ENCODE measurements around the gene PRR3. TPM values are rescaled to one million over a fixed set of nuclear protein-coding genes. Genes with fewer than 3 reads are reported as not detected.

Gene PRR3
- total RNA-seq, 1 donor from 2014 or later, result 8.0 TPM

DNA sequence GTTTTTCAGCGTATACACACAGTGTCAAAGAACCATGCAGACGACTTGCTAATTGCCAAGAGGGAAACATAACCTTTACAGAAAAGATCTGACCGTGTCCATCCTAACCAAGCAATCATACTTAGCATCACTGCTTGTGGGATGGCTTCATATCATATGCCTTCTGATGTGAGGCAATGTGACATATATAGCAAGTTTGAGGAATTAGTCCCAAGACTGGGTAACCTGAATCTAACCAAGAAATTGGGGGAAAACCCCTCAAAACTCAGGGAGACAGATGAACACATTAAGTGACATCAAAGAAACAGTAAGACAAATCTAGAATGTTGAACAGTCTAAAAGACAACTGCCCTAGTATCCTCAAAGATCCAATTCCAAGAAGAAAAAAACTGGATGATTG lies 19.2 kb upstream of the PRR3 start:
- no peak for DNase-seq (ENCODE audit: low spot score)

DNA sequence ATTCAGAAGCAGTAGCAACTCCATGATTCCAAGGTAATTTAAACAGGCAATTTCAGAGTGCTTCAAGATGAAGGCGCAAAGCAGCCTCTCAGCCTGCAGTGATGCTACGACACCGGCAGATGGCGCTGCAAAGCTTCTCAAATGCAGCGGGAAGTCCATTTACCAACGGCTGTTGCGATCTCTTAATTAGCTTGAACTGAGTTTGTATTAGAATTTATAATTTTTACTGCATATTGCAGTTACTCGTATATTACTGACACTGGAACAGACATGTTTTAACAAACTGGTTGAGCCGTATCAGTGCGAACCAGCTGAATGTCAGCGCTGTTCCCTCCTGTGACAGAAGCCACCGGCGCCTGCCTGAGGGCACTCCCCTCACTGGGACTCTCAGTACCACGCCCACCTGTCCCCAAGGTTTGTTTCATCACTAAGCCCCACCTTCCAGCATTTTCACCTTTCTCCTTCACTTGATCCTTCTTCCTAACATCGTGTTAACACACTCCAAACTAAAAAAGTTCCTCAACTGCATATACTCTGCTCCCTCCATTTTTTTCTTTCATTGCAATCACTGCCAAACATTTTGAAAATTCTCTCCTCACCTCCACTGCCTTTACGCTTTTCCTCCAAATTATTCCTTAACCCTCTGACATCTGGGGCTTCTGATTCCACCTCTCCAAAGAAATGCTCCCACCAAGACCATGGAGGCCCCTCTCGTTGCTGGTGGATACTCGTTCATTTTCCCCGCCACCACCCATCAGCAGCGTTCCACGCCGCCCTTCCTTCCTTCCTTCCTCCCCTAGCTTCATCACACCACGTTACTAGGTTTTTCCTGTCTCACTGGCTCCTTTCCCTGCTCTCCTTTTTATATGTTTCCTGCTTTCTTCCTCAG lies 15.3 kb upstream of the PRR3 start:
- DNase-seq (ENCODE audit: low spot score), result peak; percentile 77

DNA sequence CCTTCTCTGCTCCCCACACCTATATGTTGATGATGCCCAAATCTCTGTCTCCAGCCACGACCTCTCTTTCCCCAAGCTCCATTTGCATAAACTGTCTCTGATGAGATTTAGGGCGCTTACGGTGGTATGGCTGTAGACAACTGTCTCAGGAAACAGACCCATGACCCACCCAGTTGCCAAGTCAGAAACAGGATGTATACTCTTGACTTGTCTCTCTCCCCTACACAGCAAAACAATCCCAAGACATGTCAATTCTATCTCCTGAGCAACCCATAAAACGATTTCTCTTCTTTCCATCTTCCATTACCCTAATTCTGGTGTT lies 14.7 kb upstream of the PRR3 start:
- no peak for DNase-seq (ENCODE audit: low spot score)

DNA sequence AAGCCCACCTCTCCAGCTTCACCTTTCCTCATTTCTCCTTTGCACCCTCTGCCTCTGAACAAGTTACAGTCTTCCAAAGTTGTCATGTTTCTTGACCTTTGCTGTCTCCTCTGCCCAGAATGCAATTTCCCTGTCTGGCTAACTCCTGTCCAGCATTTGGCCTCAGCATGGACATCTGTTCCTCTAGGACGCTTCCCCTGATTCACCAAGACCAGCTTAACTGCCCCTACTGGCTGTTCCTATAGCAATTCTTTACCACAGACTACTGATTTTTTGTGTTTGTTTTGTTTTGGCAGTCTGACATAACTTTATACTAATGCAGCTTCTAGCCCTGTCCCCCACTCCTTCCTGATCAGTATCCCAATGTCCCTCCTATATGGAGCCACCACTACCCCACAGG lies 14.2 kb upstream of the PRR3 start:
- DNase-seq (ENCODE audit: low spot score), result no peak

DNA sequence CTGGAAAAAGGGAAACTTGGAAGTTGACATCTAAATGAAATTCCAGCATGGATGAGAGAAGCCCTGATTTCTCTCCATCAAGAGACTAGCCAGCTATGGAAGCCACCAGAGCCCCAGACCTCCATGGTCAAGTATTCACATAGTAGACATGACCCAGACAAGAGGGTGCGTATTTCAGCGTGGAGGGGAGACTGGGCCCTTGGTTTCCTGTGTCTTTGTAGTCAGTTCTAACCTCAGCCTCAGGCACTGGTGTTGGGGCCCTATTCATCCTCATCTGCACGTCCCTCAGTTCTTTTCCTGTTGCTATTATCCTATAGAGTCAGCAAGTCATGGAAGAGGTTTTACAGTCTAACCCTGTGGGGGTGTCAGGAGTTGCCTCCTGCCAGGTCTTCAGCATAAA lies 13.3 kb upstream of the PRR3 start:
- DNase-seq (ENCODE audit: low spot score), result no peak

DNA sequence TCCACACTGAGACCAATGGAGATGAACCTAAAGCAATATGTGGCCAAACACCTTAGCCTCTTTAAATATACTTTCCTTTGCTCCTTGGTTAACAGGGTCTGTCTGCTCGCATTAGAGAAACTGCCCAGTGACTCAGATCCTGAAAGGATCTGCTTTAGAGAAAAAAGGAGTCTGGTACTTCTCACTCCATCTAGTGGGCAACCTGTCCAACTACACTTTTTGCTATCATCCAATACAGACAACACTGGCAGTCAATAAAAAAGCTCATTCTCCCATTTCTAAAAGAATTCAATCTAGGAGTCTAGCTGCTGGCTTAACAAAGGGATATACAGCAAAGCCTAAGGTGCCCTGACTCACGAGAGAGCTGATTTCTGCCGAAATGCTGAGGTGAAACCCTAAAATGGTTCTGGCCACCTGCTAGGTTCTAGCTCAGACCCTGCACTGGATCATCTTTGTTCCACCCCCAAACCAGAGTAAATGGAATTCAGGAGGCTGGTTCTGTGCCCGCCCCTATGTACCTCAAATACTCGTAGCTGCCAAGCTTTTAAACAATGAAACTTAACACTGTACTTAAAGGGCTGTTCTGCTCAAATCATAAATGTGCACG lies 12.3 kb upstream of the PRR3 start:
- DNase-seq (ENCODE audit: low spot score), result no peak

DNA sequence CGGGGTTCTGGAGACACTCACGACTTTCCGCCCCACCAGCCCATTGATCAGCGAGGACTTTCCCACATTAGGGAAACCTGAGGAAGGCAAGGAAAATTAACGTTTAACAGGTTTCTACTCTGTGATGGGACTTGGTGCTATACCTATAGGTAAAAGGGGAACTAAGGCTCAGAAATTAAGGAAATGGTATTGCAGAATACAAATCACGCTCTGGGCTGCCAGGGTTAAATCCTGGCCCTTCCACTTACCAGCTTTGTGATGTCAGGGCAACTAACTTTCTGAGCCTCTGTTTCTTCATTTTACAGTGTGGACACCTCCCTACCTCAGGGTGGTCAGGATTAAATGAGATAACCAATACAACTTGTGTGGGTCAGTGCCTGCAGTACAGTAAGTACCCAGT lies 9.6 kb upstream of the PRR3 start:
- no peak for DNase-seq (ENCODE audit: low spot score)

DNA sequence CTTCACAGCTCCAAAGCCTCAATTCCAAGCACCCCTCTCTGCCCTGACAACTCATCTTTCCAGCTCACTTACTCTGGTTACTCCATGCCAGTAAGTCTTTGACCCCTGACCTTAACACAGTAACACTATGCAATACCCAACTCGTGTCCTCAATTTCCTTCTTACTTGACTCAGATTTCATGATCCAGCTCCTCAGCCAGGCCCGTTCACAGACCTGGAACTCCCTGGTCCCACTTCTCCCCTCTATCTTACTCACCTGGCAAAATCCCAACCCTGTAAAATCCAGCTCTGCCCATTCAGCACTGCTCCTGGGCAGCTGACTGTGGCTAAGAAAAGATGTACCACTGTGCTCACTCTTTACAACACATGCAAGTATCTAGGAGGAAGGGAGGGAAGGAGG lies 8.7 kb upstream of the PRR3 start:
- no peak for DNase-seq (ENCODE audit: low spot score)

DNA sequence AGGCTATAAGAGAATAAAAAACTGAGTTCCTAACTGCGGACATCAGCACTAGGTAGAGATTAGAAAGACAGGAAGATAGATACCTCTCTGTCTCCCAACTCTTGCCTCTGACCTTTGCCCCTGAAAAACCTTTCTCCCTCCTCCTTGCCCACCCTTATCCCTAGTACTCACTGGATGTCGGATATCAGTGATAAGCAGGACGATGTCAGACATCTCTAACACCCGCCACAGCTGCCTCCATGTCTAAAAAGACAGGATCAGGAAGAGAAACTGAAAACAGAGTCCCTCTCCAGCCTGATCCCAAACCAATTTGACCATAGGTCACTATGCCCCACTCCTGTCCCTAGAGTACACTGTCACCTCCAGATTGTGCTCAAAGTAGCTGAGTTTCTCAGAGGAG lies 2.7 kb upstream of the PRR3 start:
- no peak for DNase-seq (ENCODE audit: low spot score)

DNA sequence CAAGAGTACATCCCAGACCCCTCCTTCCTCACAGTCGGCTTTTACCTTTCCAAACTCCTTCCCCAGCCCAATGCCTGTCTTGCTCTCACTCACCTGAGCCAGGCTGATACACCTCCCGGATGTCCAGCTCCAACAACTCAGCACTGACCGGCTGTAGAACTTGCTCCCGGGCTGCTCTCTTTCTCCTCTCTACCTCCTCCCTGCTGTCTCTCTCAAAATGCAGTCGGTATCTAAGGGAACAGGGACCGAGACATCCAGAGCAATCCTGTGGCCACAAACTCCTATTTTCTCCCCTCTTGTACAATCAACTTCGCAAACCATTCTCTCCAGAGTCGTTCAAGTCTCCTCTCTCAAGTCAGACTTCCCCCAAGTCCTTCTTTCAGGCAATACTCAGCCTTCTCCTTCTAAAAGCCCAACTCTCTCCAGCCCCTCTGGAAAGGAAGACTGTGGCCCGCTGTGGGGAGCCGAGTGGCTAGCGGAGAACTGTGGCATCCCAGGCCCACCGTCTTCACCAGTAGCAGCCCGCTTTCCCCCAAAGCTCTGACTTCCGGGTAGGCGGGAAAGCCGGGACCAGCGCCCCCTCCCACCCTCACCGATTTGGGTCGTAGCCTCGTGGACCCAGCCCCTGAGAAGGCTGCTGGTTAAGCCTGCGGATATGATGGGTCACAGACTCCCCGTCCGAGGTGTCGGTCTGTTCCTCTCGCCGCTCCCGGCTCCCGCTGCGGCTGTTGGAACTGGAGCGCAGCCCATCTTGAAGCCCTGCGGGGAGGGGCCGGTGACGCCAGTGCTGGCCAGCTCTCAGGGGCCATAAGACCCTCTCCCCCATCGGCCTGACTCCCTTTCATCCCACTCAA lies 1.9 kb upstream of the PRR3 start:
- peak; percentile 33 for DNase-seq (ENCODE audit: low spot score)

DNA sequence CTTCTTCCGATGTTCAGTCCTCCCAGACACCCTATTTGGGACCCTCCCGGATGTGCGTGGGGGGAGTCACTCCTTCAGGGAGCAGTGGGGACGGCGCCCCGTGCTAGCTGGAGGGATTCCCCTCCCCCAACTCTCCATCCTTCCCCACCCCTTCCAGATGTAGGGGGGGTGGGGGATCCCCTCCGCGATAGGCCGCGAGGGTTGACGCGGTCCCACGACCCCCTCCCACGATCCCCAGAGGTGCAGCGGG lies 1.4 kb upstream of the PRR3 start:
- no peak for DNase-seq (ENCODE audit: low spot score)

DNA sequence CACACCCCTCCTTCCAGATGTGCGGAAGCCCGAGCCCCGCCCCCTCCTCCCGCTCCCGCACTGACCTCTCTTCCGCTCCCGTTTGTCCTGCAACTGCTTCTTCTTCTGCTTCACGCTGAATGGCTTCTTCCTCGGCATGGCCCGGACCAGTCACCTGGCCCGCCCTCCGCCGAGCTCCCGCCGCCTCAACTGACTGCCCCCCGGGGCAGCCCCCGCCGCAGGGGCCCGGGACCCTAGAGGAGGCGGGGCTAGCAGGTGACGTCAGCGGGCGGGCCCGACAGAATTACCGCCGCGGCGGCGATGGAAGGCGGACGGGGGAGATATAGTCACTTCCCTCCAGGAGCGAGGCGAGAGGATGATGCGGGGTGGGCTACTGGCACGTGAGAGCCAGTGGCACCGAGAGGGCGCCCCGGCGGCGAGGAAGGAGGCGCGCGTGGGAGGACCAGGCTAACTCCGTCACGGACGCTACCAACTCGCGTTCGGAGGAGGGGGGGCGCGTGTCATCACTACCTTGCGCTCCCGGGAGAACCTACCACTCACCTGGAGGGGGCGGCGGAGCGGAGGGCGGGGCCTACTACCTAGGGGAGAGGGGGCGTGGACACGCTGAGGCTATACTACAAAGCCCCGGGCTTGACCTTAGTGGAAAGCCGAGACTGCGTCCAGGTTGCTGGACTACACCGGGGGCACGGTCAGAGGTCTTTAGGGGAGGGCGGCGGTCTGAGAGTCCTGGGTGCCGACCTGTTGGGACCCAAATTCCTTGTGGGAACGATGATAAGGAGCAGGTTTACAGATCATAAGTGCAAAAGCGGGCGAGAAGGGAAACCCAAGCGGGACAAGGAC lies 809 bp upstream of the PRR3 start, which contains the start of gene GNL1:
GNL1 (minus strand) TSS at position 424 of the 840 bp plus-strand sequence; CDS start at position 138, 286 bp downstream.
- peak; percentile 96 for DNase-seq (ENCODE audit: low spot score)

DNA sequence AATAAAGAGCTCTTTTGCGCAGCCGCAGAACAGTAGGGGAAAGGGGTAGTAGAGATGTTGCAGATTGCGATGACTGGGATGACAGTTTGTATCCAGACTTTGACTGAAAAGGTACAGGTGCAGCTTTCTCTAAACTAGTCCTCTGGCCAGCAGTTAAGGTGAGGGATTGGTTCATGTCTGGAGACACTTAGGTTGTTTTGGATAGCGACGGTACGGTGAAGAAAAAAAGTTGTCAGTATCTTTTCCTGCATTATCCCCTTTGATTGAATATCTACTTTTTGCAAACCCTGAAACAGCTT lies 537 bp downstream of the PRR3 start:
- DNase-seq (ENCODE audit: low spot score), result no peak

DNA sequence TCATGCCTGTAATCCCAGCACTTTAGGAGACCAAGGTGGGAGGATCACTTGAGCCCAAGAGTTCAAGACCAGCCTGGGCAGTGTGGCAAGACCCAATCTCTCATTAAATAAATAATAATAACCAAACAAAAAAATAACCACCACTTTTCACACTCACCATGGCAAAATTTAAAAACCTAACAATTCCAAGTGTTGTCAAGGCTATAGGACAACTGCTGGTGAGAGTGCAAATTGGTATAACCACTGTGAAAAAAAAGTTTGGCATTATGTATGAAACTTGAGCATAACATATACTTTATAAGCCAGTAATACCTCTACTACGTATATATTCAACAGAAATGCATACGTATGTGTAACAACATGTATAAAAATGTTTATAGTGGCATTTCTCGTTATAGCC lies 3.8 kb downstream of the PRR3 start:
- no peak for DNase-seq (ENCODE audit: low spot score)

DNA sequence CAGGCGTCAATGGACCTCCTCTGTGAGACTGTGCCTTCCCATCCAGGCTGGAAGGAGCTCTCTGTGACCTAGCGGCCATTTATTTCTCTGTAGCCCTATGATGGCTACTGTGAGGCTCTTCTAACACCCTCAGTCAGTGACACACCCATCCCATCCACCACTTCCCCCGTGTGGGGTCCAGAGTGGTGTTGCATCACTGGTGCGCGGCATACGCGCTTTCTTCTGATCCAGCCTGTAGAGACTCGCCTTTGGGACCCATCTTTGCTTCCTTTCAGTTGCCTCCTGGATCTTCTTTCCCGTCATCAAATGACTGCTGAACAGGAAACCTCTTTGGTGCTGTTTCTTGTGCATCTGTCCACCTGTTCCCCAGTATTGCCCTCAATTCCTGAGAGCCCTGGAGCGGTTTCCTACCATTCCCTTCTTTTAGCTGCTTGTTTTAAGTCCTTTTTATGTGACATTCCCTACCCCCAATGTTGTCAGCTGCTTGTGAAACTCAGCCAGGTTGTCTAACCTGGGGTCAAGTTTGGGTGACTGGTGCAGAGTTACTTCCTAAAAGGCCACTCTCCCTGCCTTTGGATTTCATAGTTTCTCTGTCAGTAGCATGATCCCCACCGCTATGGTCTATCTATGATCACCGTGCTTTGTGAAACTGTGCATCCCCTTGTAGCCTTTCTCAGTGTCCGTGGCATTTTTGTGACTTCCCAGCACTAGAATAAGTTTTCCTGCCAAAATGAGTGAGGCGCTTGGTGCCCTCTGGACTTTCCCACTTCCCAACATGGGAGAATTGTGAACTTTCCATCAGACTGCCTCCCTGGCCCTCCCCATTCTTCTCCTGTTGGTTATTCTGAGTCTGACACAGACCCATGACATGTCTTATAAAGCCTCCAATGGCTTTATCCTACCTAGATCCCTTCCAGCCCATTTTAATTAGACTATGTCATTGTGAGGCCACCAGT lies 5.7 kb downstream of the PRR3 start:
- no peak for DNase-seq (ENCODE audit: low spot score)

DNA sequence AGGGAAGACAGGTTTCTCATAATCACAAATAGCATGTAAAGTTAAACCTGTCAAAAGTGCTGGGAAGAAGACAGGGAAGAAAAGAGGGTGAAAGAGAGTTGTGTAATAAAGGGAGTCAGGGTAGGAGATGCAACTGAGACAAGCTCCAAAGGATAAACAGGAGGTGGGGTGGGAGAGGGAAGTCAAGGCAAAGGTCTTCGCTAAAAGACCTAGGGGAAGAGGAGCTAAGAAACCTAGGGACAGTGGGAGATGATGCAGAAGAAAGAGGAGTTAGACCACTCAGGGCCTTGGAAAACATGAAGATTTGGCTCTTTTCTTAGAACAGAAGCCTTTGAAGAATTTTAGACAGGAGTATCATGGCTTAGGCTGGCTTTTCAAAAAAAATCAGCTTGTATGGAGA lies 7.0 kb downstream of the PRR3 start:
- DNase-seq (ENCODE audit: low spot score), result no peak

DNA sequence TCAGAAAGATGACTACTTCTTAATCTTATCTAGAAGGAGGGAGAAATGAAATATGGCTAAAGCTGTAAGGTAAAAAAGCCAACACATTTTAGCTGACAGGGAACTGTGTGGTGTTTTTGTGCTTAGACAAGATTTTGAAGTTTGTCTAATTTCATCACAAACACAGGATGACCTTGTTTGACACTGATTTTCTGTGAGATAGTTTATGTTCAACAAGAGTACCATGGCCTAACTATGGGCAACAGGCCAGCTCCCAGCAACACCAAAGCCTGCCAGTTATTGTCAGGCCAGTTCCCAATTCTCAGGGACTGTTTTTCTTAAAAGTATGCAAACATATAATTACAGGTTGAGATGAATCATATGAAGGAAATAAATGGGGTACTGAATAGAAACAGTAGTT lies 8.7 kb downstream of the PRR3 start:
- no peak for DNase-seq (ENCODE audit: low spot score)

DNA sequence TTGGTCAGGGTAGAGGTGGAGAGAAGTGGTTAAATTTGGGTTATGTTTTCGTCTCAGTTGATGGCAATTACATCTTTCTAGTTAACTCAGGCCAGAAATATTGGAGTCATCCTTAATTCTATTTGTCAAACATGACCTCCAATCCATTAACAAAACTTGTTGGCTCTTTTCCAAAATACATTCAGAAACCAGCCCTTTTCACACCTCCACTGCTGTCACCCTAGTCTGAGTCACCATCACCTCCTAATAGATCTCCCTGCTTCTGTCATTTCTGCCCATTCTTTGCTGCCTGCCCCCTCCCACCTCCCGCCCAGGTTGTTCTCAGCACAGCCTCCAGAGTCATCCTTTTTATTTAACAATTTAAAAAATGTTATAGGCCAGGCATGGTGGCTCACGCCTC lies 11.2 kb downstream of the PRR3 start:
- no peak for DNase-seq (ENCODE audit: low spot score)

DNA sequence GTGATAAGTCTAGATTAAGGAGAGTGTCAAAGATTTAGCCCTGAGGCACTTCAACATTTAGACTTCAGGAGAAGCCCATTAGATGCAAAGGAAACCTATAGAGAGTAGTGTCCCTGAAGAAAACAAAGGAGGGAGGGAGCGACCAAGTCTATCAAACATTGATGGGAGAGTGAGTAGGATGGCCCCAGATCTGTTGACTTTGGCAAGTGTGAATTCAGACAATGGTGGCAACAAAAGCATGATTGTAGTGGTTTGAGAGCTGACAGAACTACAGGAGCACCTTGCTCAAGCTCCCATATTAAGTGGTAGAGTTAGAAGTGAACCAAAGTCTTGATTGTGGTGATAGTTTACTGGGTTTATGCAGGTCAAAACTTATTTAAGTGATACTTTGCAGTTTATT lies 13.2 kb downstream of the PRR3 start:
- no peak for DNase-seq (ENCODE audit: low spot score)

DNA sequence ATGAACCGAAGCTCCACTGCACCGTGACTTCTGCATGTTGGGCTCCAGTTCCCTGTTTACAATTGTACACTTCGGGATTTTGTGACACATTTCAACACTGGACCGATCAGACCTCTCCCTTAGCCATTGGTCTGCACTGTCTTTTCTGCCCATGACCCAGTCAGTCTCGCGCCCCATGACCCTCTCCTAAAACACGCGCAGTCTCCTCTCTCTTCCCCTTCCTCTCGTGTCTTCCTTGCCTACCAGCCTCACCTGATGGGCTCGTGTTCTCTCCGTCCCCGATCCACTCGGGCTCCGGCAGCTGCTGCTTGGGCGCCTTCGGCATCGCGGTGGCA lies 13.6 kb downstream of the PRR3 start:
- no peak for DNase-seq (ENCODE audit: low spot score)

DNA sequence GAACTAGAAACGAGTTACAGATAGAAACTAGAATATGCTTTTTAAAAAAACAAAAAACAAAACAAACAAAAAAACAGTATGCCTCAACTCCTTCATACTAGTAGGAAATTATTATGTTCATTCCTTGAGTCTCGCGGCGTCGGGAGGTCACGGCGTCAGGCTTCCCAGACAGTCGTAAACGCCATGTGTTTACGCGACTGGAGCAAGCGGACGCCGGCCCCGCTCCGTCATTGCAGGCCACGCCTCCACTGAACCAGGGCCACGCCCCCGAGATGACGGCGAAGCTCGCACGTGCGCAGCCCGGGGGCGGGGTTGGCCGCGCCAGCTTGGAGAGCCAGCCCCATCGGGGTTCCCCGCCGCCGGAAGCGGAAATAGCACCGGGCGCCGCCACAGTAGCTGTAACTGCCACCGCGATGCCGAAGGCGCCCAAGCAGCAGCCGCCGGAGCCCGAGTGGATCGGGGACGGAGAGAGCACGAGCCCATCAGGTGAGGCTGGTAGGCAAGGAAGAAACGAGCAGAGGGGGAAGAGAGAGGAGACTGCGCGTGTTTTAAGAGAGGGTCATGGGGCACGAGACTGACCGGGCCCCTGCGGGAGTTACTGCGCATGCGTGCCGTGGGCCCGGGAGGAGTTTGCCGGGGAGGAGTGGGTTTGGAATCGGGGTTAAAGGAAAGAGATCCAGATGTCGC lies 14.1 kb downstream of the PRR3 start, which contains the start of gene ABCF1:
ABCF1 (plus strand) TSS at position 368 of the 687 bp plus-strand sequence; CDS start at position 414, 46 bp downstream.
- peak; percentile 98 for DNase-seq (ENCODE audit: low spot score)

Measured in mucosa of gallbladder (tissue), 1 donor.